Smooth muscle cell (in vitro differentiated cells): Measurements from ENCODE around the gene ZNF235. TPM values are rescaled to one million over a fixed set of nuclear protein-coding genes. Genes with fewer than 3 reads are reported as not detected.

Experiments
- DNase-seq: peaks from one replicate; lab custom pipeline; 2025; ENCODE audit not compliant: unreplicated experiment; lab: John Stamatoyannopoulos, UW
- H2AFZ ChIP-seq: fragments of 200-600 bp; sonication (generic); 2 replicates; pipeline ENCODE4 v1.6.0; 2016; ENCODE audit warnings: antibody characterized with exemption, low read depth, mild to moderate bottlenecking
- H3F3A ChIP-seq: fragments of 200-600 bp; sonication (generic); 2 replicates; pipeline ENCODE4 v1.6.0; 2017; ENCODE audit warnings: antibody characterized with exemption, low read depth
- H3K27ac ChIP-seq: fragments of 200-600 bp; sonication (generic); 2 replicates; pipeline ENCODE4 v1.5.1; 2016; ENCODE audit warnings: low read depth, mild to moderate bottlenecking
- H3K27me3 ChIP-seq: fragments of 200-600 bp; sonication (generic); 2 replicates; pipeline ENCODE4 v1.6.1; 2016; ENCODE audit warnings: low read depth, mild to moderate bottlenecking
- H3K36me3 ChIP-seq: fragments of 200-600 bp; sonication (generic); 2 replicates; pipeline ENCODE4 v1.5.1; 2016; ENCODE audit warnings: low read depth
- H3K4me1 ChIP-seq: fragments of 200-600 bp; sonication (generic); 2 replicates; pipeline ENCODE4 v1.5.1; 2016; ENCODE audit warnings: low read depth
- H3K4me2 ChIP-seq: fragments of 200-600 bp; sonication (generic); 2 replicates; pipeline ENCODE4 v1.6.0; 2016; ENCODE audit warnings: mild to moderate bottlenecking
- H3K4me3 ChIP-seq: fragments of 200-600 bp; sonication (generic); 2 replicates; pipeline ENCODE4 v1.5.1; 2016; ENCODE audit warnings: mild to moderate bottlenecking
- H3K79me2 ChIP-seq: fragments of 200-600 bp; sonication (generic); 2 replicates; pipeline ENCODE4 v1.6.0; 2016; ENCODE audit warnings: low read depth, mild to moderate bottlenecking
- H3K9ac ChIP-seq: fragments of 200-600 bp; sonication (generic); 2 replicates; pipeline ENCODE4 v1.6.0; 2016; ENCODE audit warnings: low read depth
- H3K9me3 ChIP-seq: fragments of 200-600 bp; sonication (generic); replicated peaks from 2 replicates; pipeline ENCODE4 v1.5.1; 2016; ENCODE audit warnings: low read depth
- H4K20me1 ChIP-seq: fragments of 200-600 bp; sonication (generic); 2 replicates; pipeline ENCODE4 v1.6.0; 2016; ENCODE audit warnings: low read depth
- CTCF ChIP-seq: fragments of 200-600 bp; sonication (generic); IDR thresholded peaks from 2 replicates; pipeline ENCODE4 v1.5.1; 2017; ENCODE audit warnings: borderline replicate concordance, mild to moderate bottlenecking, antibody characterized with exemption; ENCODE audit not compliant: insufficient read depth, poor library complexity, severe bottlenecking
- WGBS: methylation state at CpG from one replicate; pipeline ENCODE4 v1.1.7; 2016; ENCODE audit warnings: low lambda C conversion rate; 5-methylcytosine and 5-hydroxymethylcytosine counted together
- polyA plus RNA-seq: library from polyadenylated mRNA; unstranded; fragments of >200 nt; fragmentation: Nextera tagmentation; extraction: Ambion mirVana; gene quantifications from 2 replicates; pipeline ENCODE4 v1.2.1, GENCODE V29; 2016
- total RNA-seq: library from RNA; depleted of rRNA; stranded (reverse); fragments of >200 nt; gene quantifications from 2 replicates; pipeline ENCODE4 v1.2.3, GENCODE V29; 2014

ZNF235 gene
- 0.85 and 5.5 TPM in 2 replicates for total RNA-seq
- polyA plus RNA-seq: 1.3 and 1.5 TPM in 2 replicates

GRCh38 chr19:44304659-44305193, at the start of gene ZNF235:
Gene ZNF235 (minus strand): TSS chr19:44305025. CDS start chr19:44303404, 1,621 bp downstream.
- WGBS: under 1% methylated on average over 30 of the region's 31 CpGs
- no peak for TF ChIP-seq CTCF
- H3K27ac ChIP-seq: peak within 1 kb of the TSS; percentile 74
- peak within 1 kb of the TSS; percentile 71 for H2AFZ ChIP-seq
- H3K79me2 ChIP-seq: no peaks in the 10 kb centered on the region
- DNase-seq: peak; percentile 52
- H3F3A ChIP-seq: peaks cover 5% of the 10 kb centered on the region
- no peaks in the 10 kb centered on the region for H3K27me3 ChIP-seq
- no peaks in the 10 kb centered on the region for H3K36me3 ChIP-seq
- H3K4me2 ChIP-seq: peak within 1 kb of the TSS; percentile 84
- H3K9me3 ChIP-seq: no peaks in the 10 kb centered on the region
- no peaks in the 10 kb centered on the region for H4K20me1 ChIP-seq
- H3K9ac ChIP-seq: peak within 1 kb of the TSS; percentile 41
- peak within 1 kb of the TSS; percentile 61 for H3K4me3 ChIP-seq
- H3K4me1 ChIP-seq: peaks cover 9% of the 10 kb centered on the region

GRCh38 chr19:44346556-44346955, 41.7 kb upstream of the ZNF235 start:
- H3K36me3 ChIP-seq: peaks cover 27% of the 10 kb centered on the region
- TF ChIP-seq CTCF: no peak
- H3K9ac ChIP-seq: no peak overlapping the region
- no peak overlapping the region for H3K27ac ChIP-seq
- no peak for DNase-seq
- peaks cover 24% of the 10 kb centered on the region for H3K9me3 ChIP-seq
- no peak overlapping the region for H3K4me3 ChIP-seq
- no peaks in the 10 kb centered on the region for H3K27me3 ChIP-seq
- H3K79me2 ChIP-seq: peaks cover 67% of the 10 kb centered on the region
- H3K4me1 ChIP-seq: no peaks in the 10 kb centered on the region
- H4K20me1 ChIP-seq: peaks cover 5% of the 10 kb centered on the region
- no peak overlapping the region for H3K4me2 ChIP-seq
- no peak overlapping the region for H2AFZ ChIP-seq
- 94% methylated on average over 4 of the region's 4 CpGs for WGBS
- H3F3A ChIP-seq: no peaks in the 10 kb centered on the region

- no peaks in the 10 kb centered on the region for H3K27me3 ChIP-seq
- no peaks in the 10 kb centered on the region for H3K4me1 ChIP-seq
- H3K4me3 ChIP-seq: no peak overlapping the region
- peaks cover 19% of the 10 kb centered on the region for H3K9me3 ChIP-seq
- H3K27ac ChIP-seq: no peak overlapping the region
- peaks cover 5% of the 10 kb centered on the region for H4K20me1 ChIP-seq
- H3K4me2 ChIP-seq: no peak overlapping the region
- WGBS: 94% methylated on average over 4 of the region's 4 CpGs
- no peak for TF ChIP-seq CTCF
- no peak overlapping the region for H2AFZ ChIP-seq
- H3K36me3 ChIP-seq: peaks cover 31% of the 10 kb centered on the region
- no peak for DNase-seq
- H3F3A ChIP-seq: no peaks in the 10 kb centered on the region
- H3K79me2 ChIP-seq: peaks cover 65% of the 10 kb centered on the region
- no peak overlapping the region for H3K9ac ChIP-seq
Measured at GRCh38 chr19:44345959-44346358, 41.1 kb upstream of the ZNF235 start.

- H3K9ac ChIP-seq: no peak overlapping the region
- TF ChIP-seq CTCF: no peak
- no peaks in the 10 kb centered on the region for H3F3A ChIP-seq
- no peaks in the 10 kb centered on the region for H3K4me1 ChIP-seq
- no peak overlapping the region for H2AFZ ChIP-seq
- H3K79me2 ChIP-seq: peaks cover 48% of the 10 kb centered on the region
- H3K27ac ChIP-seq: no peak overlapping the region
- peaks cover 10% of the 10 kb centered on the region for H3K9me3 ChIP-seq
- H4K20me1 ChIP-seq: peaks cover 5% of the 10 kb centered on the region
- no peak overlapping the region for H3K4me2 ChIP-seq
- H3K27me3 ChIP-seq: no peaks in the 10 kb centered on the region
- no peak overlapping the region for H3K4me3 ChIP-seq
- DNase-seq: no peak
- H3K36me3 ChIP-seq: peaks cover 38% of the 10 kb centered on the region
- 100% methylated on average over 1 of the region's 1 CpG for WGBS
Measured at GRCh38 chr19:44344255-44344654, 39.4 kb upstream of the ZNF235 start.
